Measurements from ENCODE around the gene CREB5. TPM values are rescaled to one million over a fixed set of nuclear protein-coding genes. Genes with fewer than 3 reads are reported as not detected.

CREB5 gene
- total and polyA plus RNA-seq, 2 donors (not counting 3 experiments of a cell fraction or from before 2014, with no cell fraction given), result 19.6 to 28.4 TPM

- H3K27me3 ChIP-seq (ENCODE audit: control insufficient read depth in 2 of 2, insufficient read depth in 2 of 2, low read length in 2 of 2), result no peaks in the 10 kb centered on the region
- H4K20me1 ChIP-seq (replicated peaks; ENCODE audit: control insufficient read depth, extremely low read depth, insufficient read depth, low read length), result no peaks in the 10 kb centered on the region
- no TSS peak for BruUV-seq (replicated peaks)
- dilution Hi-C loops (cut with MboI; ENCODE audit: extremely low pct_ligation_motif_present, low sequenced_read_pairs), result no loop called here
- TF ChIP-seq JUN (IDR thresholded peaks at IDR 0.05; ENCODE audit: borderline replicate concordance, insufficient read depth, insufficient read length, low read depth) (no peak), GATA2 (IDR thresholded peaks at IDR 0.05; ENCODE audit: insufficient read depth, insufficient read length, low read depth, low read length) (no peak)
- CTCF ChIA-PET, result no interaction called here
- H3K9me3 ChIP-seq (replicated peaks; ENCODE audit: control insufficient read depth, insufficient read depth, low read length), result no peaks in the 10 kb centered on the region
- POLR2A ChIA-PET, result no interaction called here
- no peaks in the 10 kb centered on the region for H3K36me3 ChIP-seq (ENCODE audit: control insufficient read depth in 2 of 2, extremely low read depth in 1 of 2, insufficient read depth in 2 of 2, low read length in 2 of 2)
- no peak overlapping the region for H2AFZ ChIP-seq (ENCODE audit: low read depth, low read length)
- no peak overlapping the region for H3K4me2 ChIP-seq (ENCODE audit: insufficient read depth, low read length)
- DNase-seq (ENCODE audit: low read depth, low spot score), result no peak
- no peaks in the 10 kb centered on the region for H3K9me1 ChIP-seq (replicated peaks; ENCODE audit: control insufficient read depth, extremely low read depth, insufficient read depth, low read length)
- no peaks in the 10 kb centered on the region for H3K79me2 ChIP-seq (ENCODE audit: control insufficient read depth, insufficient read depth, low read length)
- H3K4me1 ChIP-seq (ENCODE audit: control insufficient read depth, extremely low read depth, insufficient read depth, low read length), result peaks cover 8% of the 10 kb centered on the region
- H3K9ac ChIP-seq (replicated peaks; ENCODE audit: extremely low read depth, insufficient read depth, low read length), result no peak overlapping the region
- intact Hi-C loops (cut with micrococcal nuclease), result no loop called here
- H3K4me3 ChIP-seq (replicated peaks in 1 of 3; ENCODE audit: insufficient read depth in 1 of 3, low read depth in 1 of 3, low read length in 3 of 3), result no peak overlapping the region
- no peak overlapping the region for H3K27ac ChIP-seq (ENCODE audit: insufficient read depth, low read depth, low read length)
- FAIRE-seq, result no peak
Observed at GRCh38 chr7:28873365-28873764, 461.0 kb downstream of the CREB5 start.

GRCh38 chr7:28874001-28874400 is 461.7 kb downstream of the CREB5 start:
- CTCF ChIA-PET, result no interaction called here

More at GRCh38 chr7:28874001-28874400, 461.7 kb downstream of the CREB5 start:
- no peaks in the 10 kb centered on the region for H3K9me3 ChIP-seq (replicated peaks; ENCODE audit: control insufficient read depth, insufficient read depth, low read length)
- no peak overlapping the region for H3K4me2 ChIP-seq (ENCODE audit: insufficient read depth, low read length)
- no peaks in the 10 kb centered on the region for H4K20me1 ChIP-seq (replicated peaks; ENCODE audit: control insufficient read depth, extremely low read depth, insufficient read depth, low read length)
- no peak overlapping the region for H2AFZ ChIP-seq (ENCODE audit: low read depth, low read length)
- no peak overlapping the region for H3K27ac ChIP-seq (ENCODE audit: insufficient read depth, low read depth, low read length)
- TF ChIP-seq GATA2 (IDR thresholded peaks at IDR 0.05; ENCODE audit: insufficient read depth, insufficient read length, low read depth, low read length) (no peak), FOS (IDR thresholded peaks at IDR 0.05; ENCODE audit: borderline replicate concordance, insufficient read depth, low read length) (no peak), CTCF (IDR thresholded peaks at IDR 0.05; ENCODE audit: extremely low read depth in 1 of 2, insufficient read depth in 1 of 2, low read depth in 1 of 2, low read length in 2 of 2) (no peak), JUN (IDR thresholded peaks at IDR 0.05; ENCODE audit: borderline replicate concordance, insufficient read depth, insufficient read length, low read depth) (no peak), EZH2 (IDR thresholded peaks at IDR 0.05; ENCODE audit: borderline replicate concordance, low read depth, low read length, severe bottlenecking) (no peak), MYC (IDR thresholded peaks at IDR 0.05; ENCODE audit: low read depth, low read length) (no peak), POLR2AphosphoS5 (IDR thresholded peaks at IDR 0.05; ENCODE audit: insufficient read depth, low read depth, low read length) (no peak), POLR2A (IDR thresholded peaks at IDR 0.05; ENCODE audit: low read depth, low read length) (no peak)
- TF ChIP-seq, protein P1, sequence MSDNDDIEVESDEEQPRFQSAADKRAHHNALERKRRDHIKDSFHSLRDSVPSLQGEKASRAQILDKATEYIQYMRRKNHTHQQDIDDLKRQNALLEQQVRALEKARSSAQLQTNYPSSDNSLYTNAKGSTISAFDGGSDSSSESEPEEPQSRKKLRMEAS (IDR thresholded peaks at IDR 0.05; ENCODE audit: insufficient read depth, insufficient read length), result no peak
- H3K4me1 ChIP-seq (ENCODE audit: control insufficient read depth, extremely low read depth, insufficient read depth, low read length), result peaks cover 8% of the 10 kb centered on the region
- dilution Hi-C loops (cut with MboI; ENCODE audit: extremely low pct_ligation_motif_present, low sequenced_read_pairs) (no loop called here), intact Hi-C loops (cut with micrococcal nuclease) (no loop called here)
- H3K9ac ChIP-seq (replicated peaks; ENCODE audit: extremely low read depth, insufficient read depth, low read length), result no peak overlapping the region
- FAIRE-seq (no peak), DNase-seq (ENCODE audit: low read depth, low spot score) (no peak)
- no peak overlapping the region for H3K4me3 ChIP-seq (replicated peaks in 1 of 3; ENCODE audit: insufficient read depth in 1 of 3, low read depth in 1 of 3, low read length in 3 of 3)
- no peaks in the 10 kb centered on the region for H3K79me2 ChIP-seq (ENCODE audit: control insufficient read depth, insufficient read depth, low read length)
- BruUV-seq (replicated peaks), result no TSS peak
- POLR2A ChIA-PET, result no interaction called here
- no peaks in the 10 kb centered on the region for H3K36me3 ChIP-seq (ENCODE audit: control insufficient read depth in 2 of 2, extremely low read depth in 1 of 2, insufficient read depth in 2 of 2, low read length in 2 of 2)
- H3K27me3 ChIP-seq (ENCODE audit: control insufficient read depth in 2 of 2, insufficient read depth in 2 of 2, low read length in 2 of 2), result no peaks in the 10 kb centered on the region
- H3K9me1 ChIP-seq (replicated peaks; ENCODE audit: control insufficient read depth, extremely low read depth, insufficient read depth, low read length), result no peaks in the 10 kb centered on the region

All from endothelial cell of umbilical vein (primary cell).